K562 (cell line): Measurements from ENCODE around the gene GALT. TPM values are rescaled to one million over a fixed set of nuclear protein-coding genes. Genes with fewer than 3 reads are reported as not detected.

Source experiments
- CBFA2T3 ChIP-seq: fragments of 450-650 bp; IDR thresholded peaks from 2 replicates; pipeline ENCODE4 v1.6.1; 2017
- EP300 ChIP-seq: IDR thresholded peaks from 2 replicates; pipeline ENCODE4 v1.6.1; 2012; ENCODE audit warnings: low read length, improper control_type of control experiment
- TOE1 ChIP-seq, 2 experiments: fragments of 450-650 bp in 1 of 2; sonication (generic) in 1 of 2; formaldehyde crosslinking in 1 of 2; IDR thresholded peaks; 2 replicates each; pipeline versions ENCODE4 v1.7.1 to v1.8.0; 2016 to 2022; ENCODE audit warnings: borderline replicate concordance in 2 of 2, mild to moderate bottlenecking in 2 of 2, antibody characterized with exemption in 1 of 2, inconsistent platforms in 1 of 2, low read depth in 1 of 2, missing genetic modification reagents in 1 of 2, moderate library complexity in 1 of 2
- XRCC4 ChIP-seq: IDR thresholded peaks from one replicate; pipeline ENCODE4 v1.6.1; 2011; ENCODE audit not compliant: insufficient read depth, insufficient read length; ENCODE audit errors: extremely low read depth
- polyA plus RNA-seq, 8 experiments: library from polyadenylated mRNA; depleted of rRNA in 4 of 8; stranded (reverse) in 5 of 8; unstranded in 3 of 8; fragments of >200 nt; fragmentation: Nextera tagmentation in 2 of 8; fragmentation: Illumina TruSeq in 1 of 8; extraction: Ambion mirVana in 2 of 8; extraction: Trizol in 1 of 8; gene quantifications; 2 replicates each; pipeline versions ENCODE4 v1.2.1 to v1.2.3, GENCODE V29; 2011 to 2014; ENCODE audit warnings: inconsistent platforms in 1 of 8, missing spikeins in 1 of 8
- total RNA-seq, 7 experiments: library from RNA; depleted of rRNA in 6 of 7; stranded (reverse); fragments of >200 nt in 6 of 7; fragmentation: Illumina TruSeq in 2 of 7; extraction: Trizol in 2 of 7; gene quantifications; 2 replicates each; pipeline versions ENCODE4 v1.2.1 to v1.2.3, GENCODE V29; 2011 to 2021; ENCODE audit warnings: low replicate concordance in 1 of 7
- TF ChIP-seq, protein P1 (sequence below): fragments of 200-600 bp; sonication (generic); IDR thresholded peaks from one replicate; pipeline ENCODE4 v1.6.1; 2012; ENCODE audit warnings: mild to moderate bottlenecking, low read depth, low read length, inconsistent platforms

GALT gene
- total and polyA plus RNA-seq, 9 of the 15 experiments (the other 6 are each of a cell fraction or from before 2014, with no cell fraction given) = 7.3 to 29.2 (median 15.6) TPM

DNA sequence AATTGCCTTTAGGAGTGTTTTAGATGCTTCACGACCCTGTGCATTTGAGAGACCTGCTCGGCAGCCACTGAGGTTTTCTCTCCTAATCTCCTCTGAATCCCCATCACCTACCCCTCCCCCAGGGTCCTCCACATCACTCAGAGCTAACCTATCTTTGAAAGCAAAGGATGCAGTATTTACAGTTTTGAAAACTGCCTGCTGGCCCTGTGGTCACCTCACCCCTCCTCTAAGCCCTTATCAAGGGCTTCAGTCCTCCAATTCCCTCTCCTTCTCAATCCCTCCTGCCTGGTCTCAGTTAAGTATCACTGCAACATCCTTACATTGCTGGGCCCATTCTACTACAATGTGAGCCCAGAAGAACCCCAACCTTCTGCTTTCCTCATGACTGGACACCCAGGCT is 39.1 kb upstream of the GALT start (continued):
- TF ChIP-seq, protein P1, sequence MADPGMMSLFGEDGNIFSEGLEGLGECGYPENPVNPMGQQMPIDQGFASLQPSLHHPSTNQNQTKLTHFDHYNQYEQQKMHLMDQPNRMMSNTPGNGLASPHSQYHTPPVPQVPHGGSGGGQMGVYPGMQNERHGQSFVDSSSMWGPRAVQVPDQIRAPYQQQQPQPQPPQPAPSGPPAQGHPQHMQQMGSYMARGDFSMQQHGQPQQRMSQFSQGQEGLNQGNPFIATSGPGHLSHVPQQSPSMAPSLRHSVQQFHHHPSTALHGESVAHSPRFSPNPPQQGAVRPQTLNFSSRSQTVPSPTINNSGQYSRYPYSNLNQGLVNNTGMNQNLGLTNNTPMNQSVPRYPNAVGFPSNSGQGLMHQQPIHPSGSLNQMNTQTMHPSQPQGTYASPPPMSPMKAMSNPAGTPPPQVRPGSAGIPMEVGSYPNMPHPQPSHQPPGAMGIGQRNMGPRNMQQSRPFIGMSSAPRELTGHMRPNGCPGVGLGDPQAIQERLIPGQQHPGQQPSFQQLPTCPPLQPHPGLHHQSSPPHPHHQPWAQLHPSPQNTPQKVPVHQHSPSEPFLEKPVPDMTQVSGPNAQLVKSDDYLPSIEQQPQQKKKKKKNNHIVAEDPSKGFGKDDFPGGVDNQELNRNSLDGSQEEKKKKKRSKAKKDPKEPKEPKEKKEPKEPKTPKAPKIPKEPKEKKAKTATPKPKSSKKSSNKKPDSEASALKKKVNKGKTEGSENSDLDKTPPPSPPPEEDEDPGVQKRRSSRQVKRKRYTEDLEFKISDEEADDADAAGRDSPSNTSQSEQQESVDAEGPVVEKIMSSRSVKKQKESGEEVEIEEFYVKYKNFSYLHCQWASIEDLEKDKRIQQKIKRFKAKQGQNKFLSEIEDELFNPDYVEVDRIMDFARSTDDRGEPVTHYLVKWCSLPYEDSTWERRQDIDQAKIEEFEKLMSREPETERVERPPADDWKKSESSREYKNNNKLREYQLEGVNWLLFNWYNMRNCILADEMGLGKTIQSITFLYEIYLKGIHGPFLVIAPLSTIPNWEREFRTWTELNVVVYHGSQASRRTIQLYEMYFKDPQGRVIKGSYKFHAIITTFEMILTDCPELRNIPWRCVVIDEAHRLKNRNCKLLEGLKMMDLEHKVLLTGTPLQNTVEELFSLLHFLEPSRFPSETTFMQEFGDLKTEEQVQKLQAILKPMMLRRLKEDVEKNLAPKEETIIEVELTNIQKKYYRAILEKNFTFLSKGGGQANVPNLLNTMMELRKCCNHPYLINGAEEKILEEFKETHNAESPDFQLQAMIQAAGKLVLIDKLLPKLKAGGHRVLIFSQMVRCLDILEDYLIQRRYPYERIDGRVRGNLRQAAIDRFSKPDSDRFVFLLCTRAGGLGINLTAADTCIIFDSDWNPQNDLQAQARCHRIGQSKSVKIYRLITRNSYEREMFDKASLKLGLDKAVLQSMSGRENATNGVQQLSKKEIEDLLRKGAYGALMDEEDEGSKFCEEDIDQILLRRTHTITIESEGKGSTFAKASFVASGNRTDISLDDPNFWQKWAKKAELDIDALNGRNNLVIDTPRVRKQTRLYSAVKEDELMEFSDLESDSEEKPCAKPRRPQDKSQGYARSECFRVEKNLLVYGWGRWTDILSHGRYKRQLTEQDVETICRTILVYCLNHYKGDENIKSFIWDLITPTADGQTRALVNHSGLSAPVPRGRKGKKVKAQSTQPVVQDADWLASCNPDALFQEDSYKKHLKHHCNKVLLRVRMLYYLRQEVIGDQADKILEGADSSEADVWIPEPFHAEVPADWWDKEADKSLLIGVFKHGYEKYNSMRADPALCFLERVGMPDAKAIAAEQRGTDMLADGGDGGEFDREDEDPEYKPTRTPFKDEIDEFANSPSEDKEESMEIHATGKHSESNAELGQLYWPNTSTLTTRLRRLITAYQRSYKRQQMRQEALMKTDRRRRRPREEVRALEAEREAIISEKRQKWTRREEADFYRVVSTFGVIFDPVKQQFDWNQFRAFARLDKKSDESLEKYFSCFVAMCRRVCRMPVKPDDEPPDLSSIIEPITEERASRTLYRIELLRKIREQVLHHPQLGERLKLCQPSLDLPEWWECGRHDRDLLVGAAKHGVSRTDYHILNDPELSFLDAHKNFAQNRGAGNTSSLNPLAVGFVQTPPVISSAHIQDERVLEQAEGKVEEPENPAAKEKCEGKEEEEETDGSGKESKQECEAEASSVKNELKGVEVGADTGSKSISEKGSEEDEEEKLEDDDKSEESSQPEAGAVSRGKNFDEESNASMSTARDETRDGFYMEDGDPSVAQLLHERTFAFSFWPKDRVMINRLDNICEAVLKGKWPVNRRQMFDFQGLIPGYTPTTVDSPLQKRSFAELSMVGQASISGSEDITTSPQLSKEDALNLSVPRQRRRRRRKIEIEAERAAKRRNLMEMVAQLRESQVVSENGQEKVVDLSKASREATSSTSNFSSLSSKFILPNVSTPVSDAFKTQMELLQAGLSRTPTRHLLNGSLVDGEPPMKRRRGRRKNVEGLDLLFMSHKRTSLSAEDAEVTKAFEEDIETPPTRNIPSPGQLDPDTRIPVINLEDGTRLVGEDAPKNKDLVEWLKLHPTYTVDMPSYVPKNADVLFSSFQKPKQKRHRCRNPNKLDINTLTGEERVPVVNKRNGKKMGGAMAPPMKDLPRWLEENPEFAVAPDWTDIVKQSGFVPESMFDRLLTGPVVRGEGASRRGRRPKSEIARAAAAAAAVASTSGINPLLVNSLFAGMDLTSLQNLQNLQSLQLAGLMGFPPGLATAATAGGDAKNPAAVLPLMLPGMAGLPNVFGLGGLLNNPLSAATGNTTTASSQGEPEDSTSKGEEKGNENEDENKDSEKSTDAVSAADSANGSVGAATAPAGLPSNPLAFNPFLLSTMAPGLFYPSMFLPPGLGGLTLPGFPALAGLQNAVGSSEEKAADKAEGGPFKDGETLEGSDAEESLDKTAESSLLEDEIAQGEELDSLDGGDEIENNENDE = no peak
- TF ChIP-seq XRCC4 (no peak), EP300 (no peak), TOE1 (IDR thresholded peaks at IDR 0.05; ENCODE audit: borderline replicate concordance) (no peak), TOE1 (CRISPR knock-in tag; IDR thresholded peaks at IDR 0.05; ENCODE audit: borderline replicate concordance, low read depth) (no peak), CBFA2T3 (peak; percentile 56)
